Measurements from ENCODE around the gene P2RY12. TPM values are rescaled to one million over a fixed set of nuclear protein-coding genes. Genes with fewer than 3 reads are reported as not detected.

The P2RY12 gene
- total and polyA plus RNA-seq, 2 of the 8 experiments (the other 6 are each of a cell fraction or from before 2014, with no cell fraction given), result not detected

- H4K5ac ChIP-seq (ENCODE audit: insufficient read length, low read depth, low read length), result no peak within 1 kb of the TSS
- H4K20me1 ChIP-seq (replicated peaks in 1 of 2; ENCODE audit: control insufficient read depth in 1 of 2, insufficient read depth in 2 of 2, low read length in 2 of 2), result no peaks in the 10 kb centered on the region
- H3K4ac ChIP-seq (replicated peaks; ENCODE audit: insufficient read length, low read depth, low read length), result no peak within 1 kb of the TSS
- no peaks in the 10 kb centered on the region for H3K36me3 ChIP-seq (ENCODE audit: control insufficient read depth in 2 of 4, insufficient read depth in 4 of 4, low read length in 3 of 4)
- H3K9me3 ChIP-seq (ENCODE audit: insufficient read depth in 2 of 2, low read depth in 1 of 2, low read length in 1 of 2), result no peaks in the 10 kb centered on the region
- no peak within 1 kb of the TSS for H4K8ac ChIP-seq (ENCODE audit: extremely low read depth, insufficient read depth, low read length)
- no peak within 1 kb of the TSS for H3K14ac ChIP-seq (ENCODE audit: insufficient read length)
- H3K79me1 ChIP-seq (ENCODE audit: low read depth, low read length), result no peaks in the 10 kb centered on the region
- no peak within 1 kb of the TSS; a peak in 1 of 4 replicates for H3K4me2 ChIP-seq (ENCODE audit: insufficient read depth in 1 of 2, low read depth in 2 of 2, low read length in 2 of 2)
- no peak within 1 kb of the TSS for H3K56ac ChIP-seq (replicated peaks; ENCODE audit: insufficient read length, low read depth, low read length)
- no peak within 1 kb of the TSS for H3K23ac ChIP-seq (ENCODE audit: insufficient read length)
- POLR2A ChIA-PET (ENCODE audit: partially characterized antibody), result interaction anchor here (0.6 kb wide), 1 partner anchor 23 kb away, joined by 4 read pairs; no protein-coding TSS in a partner anchor
- no peak within 1 kb of the TSS; the same call in 1 of the 2 replicates for H3K27ac ChIP-seq (ENCODE audit: low read depth, low read length)
- WGBS, 2 experiments (ENCODE audit: extremely low coverage in 1 of 2, insufficient coverage in 1 of 2, insufficient read length in 1 of 2, insufficient replicate concordance in 2 of 2, low coverage in 1 of 2, low lambda C conversion rate in 2 of 2, missing lambda C conversion rate in 1 of 2), result 72% methylated on average over 7 of the region's 7 CpGs; no CpG with 5 or more reads in 1 of the 2 experiments
- H3K9ac ChIP-seq (replicated peaks in 1 of 4; ENCODE audit: extremely low read depth in 1 of 4, low read depth in 3 of 4, low read length in 3 of 4), result no peak within 1 kb of the TSS
- H2BK15ac ChIP-seq (ENCODE audit: low read length), result no peak within 1 kb of the TSS
- no peak within 1 kb of the TSS for H3K4me3 ChIP-seq (ENCODE audit: extremely low read depth in 1 of 4, insufficient read depth in 2 of 4, low read depth in 3 of 4, low read length in 4 of 4)
- no peak for DNase-seq (ENCODE audit: low read depth in 1 of 2, low spot score in 2 of 2)
- H2AK5ac ChIP-seq (ENCODE audit: low read depth, low read length), result no peak within 1 kb of the TSS
- no peak within 1 kb of the TSS for H2AFZ ChIP-seq (ENCODE audit: low read length)
- no peak within 1 kb of the TSS for H2BK12ac ChIP-seq (ENCODE audit: low read depth, low read length)
- FAIRE-seq, result no peak
- no peaks in the 10 kb centered on the region for H3K79me2 ChIP-seq (ENCODE audit: control insufficient read depth in 1 of 2, insufficient read depth in 2 of 2, low read length in 2 of 2)
- peaks cover 3 to 12% (median 6%) of the 10 kb centered on the region in 4 experiments; a peak in 4 of 7 replicates for H3K4me1 ChIP-seq (replicated peaks in 1 of 4; ENCODE audit: control insufficient read depth in 3 of 4, insufficient read depth in 4 of 4, low read length in 3 of 4)
- H3K23me2 ChIP-seq (ENCODE audit: low read depth, low read length), result no peaks in the 10 kb centered on the region
- H3K18ac ChIP-seq (ENCODE audit: extremely low read depth, low read length), result no peak within 1 kb of the TSS
- no peaks in the 10 kb centered on the region for H3K27me3 ChIP-seq (replicated peaks in 1 of 4; ENCODE audit: control insufficient read depth in 3 of 4, extremely low read depth in 1 of 4, insufficient read depth in 3 of 4, low read length in 3 of 4)
- H4K91ac ChIP-seq (replicated peaks; ENCODE audit: insufficient read length, low read length), result no peak within 1 kb of the TSS
- H2BK120ac ChIP-seq (replicated peaks; ENCODE audit: low read depth, low read length), result no peak within 1 kb of the TSS
- CTCF ChIA-PET (ENCODE audit: partially characterized antibody), result interaction anchor here (0.6 to 1.3 kb wide), 8 partner anchors 9 to 83 kb away, joined by 3 to 6 read pairs (median 3); no protein-coding TSS in a partner anchor
- TF ChIP-seq SP2 (IDR thresholded peaks at IDR 0.05; ENCODE audit: low read length) (no peak), CREB1 (IDR thresholded peaks at IDR 0.05) (no peak), CEBPB (IDR thresholded peaks at IDR 0.05; ENCODE audit: low read depth, low read length) (no peak), RBBP5 (IDR thresholded peaks at IDR 0.05; ENCODE audit: borderline replicate concordance, low read depth, low read length) (no peak), KDM4A (IDR thresholded peaks at IDR 0.05; ENCODE audit: low read depth, low read length, severe bottlenecking) (no peak), JUND (IDR thresholded peaks at IDR 0.05; ENCODE audit: low read length) (0 out of 2 replicates have a peak, but pooled peaks have one; percentile 17)
- no peak within 1 kb of the TSS for H2BK5ac ChIP-seq (ENCODE audit: low read depth, low read length)
- no peak within 1 kb of the TSS for H2BK20ac ChIP-seq (ENCODE audit: low read length)
Observed at GRCh38 chr3:151316267-151316991, 68.1 kb downstream of the P2RY12 start, which contains the start of gene GPR87. Gene GPR87 (minus strand): TSS chr3:151316820. CDS start chr3:151300100, 16,720 bp downstream.

All from H1 (cell line).